Endodermal cell (in vitro differentiated cells): ENCODE results near the gene WDR38. TPM values are rescaled to one million over a fixed set of nuclear protein-coding genes. Genes with fewer than 3 reads are reported as not detected.

Experiments used
- DNase-seq: peaks from one replicate; pipeline ENCODE4 v3.0.0-alpha.2; 2017
- H3K27ac ChIP-seq: 2 replicates; pipeline ENCODE4 v1.5.1; 2013; ENCODE audit warnings: mild to moderate bottlenecking, low read depth, low read length, moderate library complexity
- H3K27me3 ChIP-seq: 2 replicates; pipeline ENCODE4 v1.6.1; 2013; ENCODE audit warnings: mild to moderate bottlenecking, low read length, moderate library complexity; ENCODE audit not compliant: insufficient read depth, control insufficient read depth, poor library complexity, severe bottlenecking
- H3K36me3 ChIP-seq: 2 replicates; pipeline ENCODE4 v1.7.0; 2013; ENCODE audit warnings: mild to moderate bottlenecking, low read length, moderate library complexity; ENCODE audit not compliant: control insufficient read depth, insufficient read depth
- H3K4me1 ChIP-seq: one replicate; pipeline ENCODE4 v1.7.0; 2013; ENCODE audit warnings: low read length; ENCODE audit not compliant: control insufficient read depth, insufficient read depth
- H3K4me3 ChIP-seq: 2 replicates; pipeline ENCODE4 v1.5.1; 2013; ENCODE audit warnings: mild to moderate bottlenecking, low read length, moderate library complexity
- H3K9ac ChIP-seq: 2 replicates; pipeline ENCODE4 v1.6.1; 2013; ENCODE audit warnings: mild to moderate bottlenecking, low read length, moderate library complexity; ENCODE audit not compliant: poor library complexity, severe bottlenecking; ENCODE audit errors: extremely low read depth
- H3K9me3 ChIP-seq: 2 replicates; pipeline ENCODE4 v1.6.1; 2013; ENCODE audit warnings: mild to moderate bottlenecking, low read length, moderate library complexity; ENCODE audit not compliant: control insufficient read depth
- H3K27ac Mint-ChIP-seq: 2 replicates; pipeline ENCODE4 v1.8.0; 2020; ENCODE audit warnings: mixed read lengths
- H3K27me3 Mint-ChIP-seq: 2 replicates; pipeline ENCODE4 v1.8.0; 2021; ENCODE audit warnings: mild to moderate bottlenecking, mixed read lengths; ENCODE audit not compliant: insufficient read depth
- H3K36me3 Mint-ChIP-seq: 2 replicates; pipeline ENCODE4 v1.8.0; 2020; ENCODE audit warnings: low read depth, mixed read lengths
- H3K4me1 Mint-ChIP-seq: 2 replicates; pipeline ENCODE4 v1.8.0; 2020; ENCODE audit warnings: mixed read lengths
- H3K4me3 Mint-ChIP-seq: 2 replicates; pipeline ENCODE4 v1.8.0; 2020; ENCODE audit warnings: mild to moderate bottlenecking, moderate library complexity, mixed read lengths
- H3K9me3 Mint-ChIP-seq: 2 replicates; pipeline ENCODE4 v1.8.0; 2020; ENCODE audit warnings: mild to moderate bottlenecking, mixed read lengths
- CTCF ChIP-seq: fragments of 200-600 bp; sonication (generic); conservative IDR thresholded peaks from 2 replicates; pipeline ENCODE4 v1.5.0; 2021; ENCODE audit warnings: antibody characterized with exemption, mild to moderate bottlenecking
- WGBS, 2 experiments: methylation state at CpG; one replicate each; pipeline versions ENCODE4 v1.1.5 to v1.1.7; 2013; ENCODE audit warnings: missing lambda C conversion rate in 2 of 2, mixed read lengths in 1 of 2; ENCODE audit not compliant: insufficient coverage in 1 of 2, insufficient read length in 1 of 2; 5-methylcytosine and 5-hydroxymethylcytosine counted together
- total RNA-seq, 2 donors: library from RNA; stranded (reverse); fragmentation: NEBNext Ultra II Directional in 1 of 2; extraction: Animal tissue kit (Norgen Biotek cat#: 25700) in 1 of 2; gene quantifications; 2 replicates in 1 of 2; 3 replicates in 1 of 2; pipeline ENCODE4 v1.2.1, GENCODE V29; 2021

The WDR38 gene
- total RNA-seq, 2 donors from 2014 or later, result not detected

GRCh38 chr9:124863371-124863871 is 10.2 kb downstream of the WDR38 start:
- WGBS, 2 experiments, result 94 to 97% methylated on average over 7 of the region's 7 CpGs
- no peaks in the 10 kb centered on the region for H3K27me3 ChIP-seq
- H3K4me3 ChIP-seq, result no peak overlapping the region
- H3K9me3 ChIP-seq, result no peaks in the 10 kb centered on the region
- peaks cover 2% of the 10 kb centered on the region for H3K4me1 ChIP-seq
- no peak for DNase-seq
- peaks cover 31% of the 10 kb centered on the region for H3K36me3 Mint-ChIP-seq
- H3K36me3 ChIP-seq, result peaks cover 27% of the 10 kb centered on the region
- no peak overlapping the region for H3K27ac Mint-ChIP-seq
- H3K27me3 Mint-ChIP-seq, result no peaks in the 10 kb centered on the region
- H3K9me3 Mint-ChIP-seq, result no peaks in the 10 kb centered on the region
- H3K27ac ChIP-seq, result no peak overlapping the region
- peaks cover 23% of the 10 kb centered on the region for H3K4me1 Mint-ChIP-seq
- TF ChIP-seq CTCF, result no peak
- H3K4me3 Mint-ChIP-seq, result no peak overlapping the region
- H3K9ac ChIP-seq, result no peak overlapping the region

GRCh38 chr9:124868511-124869465 is 15.5 kb downstream of the WDR38 start:
- H3K27me3 ChIP-seq, result no peaks in the 10 kb centered on the region
- H3K9me3 ChIP-seq, result no peaks in the 10 kb centered on the region
- peak overlapping the region; percentile 86 for H3K4me3 ChIP-seq
- peak overlapping the region; percentile 97 for H3K27ac Mint-ChIP-seq
- no peaks in the 10 kb centered on the region for H3K27me3 Mint-ChIP-seq
- peaks cover 8% of the 10 kb centered on the region for H3K4me1 ChIP-seq
- peak; percentile 54 for TF ChIP-seq CTCF
- peaks cover 35% of the 10 kb centered on the region for H3K4me1 Mint-ChIP-seq
- H3K9ac ChIP-seq, result peak overlapping the region; percentile 96
- DNase-seq, result peak; percentile 93
- 0 to 1% methylated on average over 29 to 101 of the region's 101 CpGs for WGBS, 2 experiments
- peak overlapping the region; percentile 84 for H3K27ac ChIP-seq
- H3K4me3 Mint-ChIP-seq, result peak overlapping the region; percentile 92
- H3K36me3 ChIP-seq, result peaks cover 25% of the 10 kb centered on the region
- no peaks in the 10 kb centered on the region for H3K9me3 Mint-ChIP-seq
- H3K36me3 Mint-ChIP-seq, result peaks cover 23% of the 10 kb centered on the region

GRCh38 chr9:124869466-124869985 is 16.3 kb downstream of the WDR38 start:
- 0 to 1% methylated on average over 7 to 40 of the region's 41 CpGs for WGBS, 2 experiments
- peaks cover 35% of the 10 kb centered on the region for H3K4me1 Mint-ChIP-seq
- DNase-seq, result peak; percentile 63
- Histone ChIP-seq H3K9ac (peak overlapping the region; percentile 96), H3K9me3 (no peaks in the 10 kb centered on the region), H3K27ac (peak overlapping the region; percentile 24), H3K4me1 (peaks cover 8% of the 10 kb centered on the region), H3K27me3 (no peaks in the 10 kb centered on the region), H3K36me3 (peaks cover 32% of the 10 kb centered on the region), H3K4me3 (peak overlapping the region; percentile 86)
- peaks cover 26% of the 10 kb centered on the region for H3K36me3 Mint-ChIP-seq
- no peaks in the 10 kb centered on the region for H3K27me3 Mint-ChIP-seq
- peak overlapping the region; percentile 90 for H3K27ac Mint-ChIP-seq
- no peaks in the 10 kb centered on the region for H3K9me3 Mint-ChIP-seq
- no peak for TF ChIP-seq CTCF
- H3K4me3 Mint-ChIP-seq, result peak overlapping the region; percentile 92
